ENCODE results near the gene B4GALNT3. TPM values are rescaled to one million over a fixed set of nuclear protein-coding genes. Genes with fewer than 3 reads are reported as not detected.

Gene B4GALNT3
- total and polyA plus RNA-seq, 2 of the 13 experiments (the other 11 are each of a cell fraction or from before 2014, with no cell fraction given) = 3.2 to 4.4 TPM

GRCh38 chr12:612293-612692, 152.6 kb downstream of the B4GALNT3 start:
- Histone ChIP-seq H3K4me1 (ENCODE audit: insufficient read depth, low read length) (peaks cover 71% of the 10 kb centered on the region), H3K27ac (ENCODE audit: extremely low read length, insufficient read depth, low read length) (no peak overlapping the region)
- POLR2A ChIA-PET = no interaction called here

More at GRCh38 chr12:612293-612692, 152.6 kb downstream of the B4GALNT3 start:
- Histone ChIP-seq H3K36me3 (replicated peaks in 1 of 2; ENCODE audit: control insufficient read depth in 1 of 2, insufficient read depth in 2 of 2, low read length in 2 of 2) (no peaks in the 10 kb centered on the region), H3K9ac (ENCODE audit: insufficient read depth, low read depth, low read length) (no peak overlapping the region), H3K4me2 (ENCODE audit: low read depth, low read length) (no peak overlapping the region), H4K20me1 (ENCODE audit: insufficient read depth, low read length) (no peaks in the 10 kb centered on the region), H3K27me3 (ENCODE audit: control insufficient read depth in 1 of 2, insufficient read depth in 2 of 2, low read length in 2 of 2) (no peaks in the 10 kb centered on the region), H3K4me3 (replicated peaks in 1 of 3; ENCODE audit: insufficient read depth in 1 of 3, low read depth in 2 of 3, low read length in 3 of 3) (no peak overlapping the region), H3K79me2 (ENCODE audit: insufficient read depth, low read length) (no peaks in the 10 kb centered on the region), H3K9me3 (ENCODE audit: low read length) (no peaks in the 10 kb centered on the region), H2AFZ (ENCODE audit: low read length) (no peak overlapping the region)
- BruUV-seq (replicated peaks) = no TSS peak
- no peak for ATAC-seq
- WGBS (ENCODE audit: low lambda C conversion rate) = 79% methylated on average over 7 of the region's 7 CpGs
- intact Hi-C loops (cut with micrococcal nuclease; ENCODE audit: unreplicated experiment) (loop anchor here (5.0 kb wide), 1 partner anchor 65 kb away; no protein-coding TSS in a partner anchor), in situ Hi-C loops (cut with HindIII; ENCODE audit: extremely low pct_ligation_motif_present, low pct_unique_long_range_greater_than_20kb) (loop anchor here (10.0 kb wide), 1 partner anchor 143 kb away; the partner anchor contains the start of gene WNK1)
- CTCF ChIA-PET (ENCODE audit: low intra/inter-chr PET ratio, low total read pairs) = no interaction called here
- DNase-seq (ENCODE audit: low spot score) = no peak
- FAIRE-seq = no peak
- TF ChIP-seq SP5 (CRISPR knock-in tag; IDR thresholded peaks at IDR 0.05; ENCODE audit: borderline replicate concordance, low read depth) (no peak), ZSCAN5A (CRISPR knock-in tag; IDR thresholded peaks at IDR 0.05; ENCODE audit: borderline replicate concordance) (no peak), PRDM4 (CRISPR knock-in tag; IDR thresholded peaks at IDR 0.05; ENCODE audit: borderline replicate concordance) (no peak), PHF5A (CRISPR knock-in tag; IDR thresholded peaks at IDR 0.05; ENCODE audit: low read depth, unreplicated experiment) (no peak), THAP7 (CRISPR knock-in tag; IDR thresholded peaks at IDR 0.05) (no peak), RFXANK (CRISPR knock-in tag; IDR thresholded peaks at IDR 0.05) (no peak), POGZ (CRISPR knock-in tag; IDR thresholded peaks at IDR 0.05) (no peak), ZNF124 (CRISPR knock-in tag; IDR thresholded peaks at IDR 0.05) (no peak), NFYB (CRISPR knock-in tag; IDR thresholded peaks at IDR 0.05) (no peak), ZNF605 (CRISPR knock-in tag; IDR thresholded peaks at IDR 0.05) (no peak), REPIN1 (CRISPR knock-in tag; IDR thresholded peaks at IDR 0.05; ENCODE audit: borderline replicate concordance, low read depth) (no peak), NFE2L2 (IDR thresholded peaks at IDR 0.05; ENCODE audit: low read length) (no peak), ERF (CRISPR knock-in tag; IDR thresholded peaks at IDR 0.05) (no peak), CEBPZ (IDR thresholded peaks at IDR 0.05; ENCODE audit: low read length) (no peak), ZMAT3 (CRISPR knock-in tag; conservative IDR thresholded peaks at IDR 0.05) (no peak), ZNF788 (CRISPR knock-in tag; IDR thresholded peaks at IDR 0.05; ENCODE audit: borderline replicate concordance) (no peak), ZNF20 (CRISPR knock-in tag; IDR thresholded peaks at IDR 0.05) (no peak), ZNF678 (CRISPR knock-in tag; IDR thresholded peaks at IDR 0.05) (no peak), ZFP62 (CRISPR knock-in tag; IDR thresholded peaks at IDR 0.05) (no peak)
